Measurements from ENCODE around the gene TP53AIP1.

GRCh38 chr11:128924510-128925249, 18.0 kb downstream of the TP53AIP1 start:
- TF ChIP-seq, protein P1, sequence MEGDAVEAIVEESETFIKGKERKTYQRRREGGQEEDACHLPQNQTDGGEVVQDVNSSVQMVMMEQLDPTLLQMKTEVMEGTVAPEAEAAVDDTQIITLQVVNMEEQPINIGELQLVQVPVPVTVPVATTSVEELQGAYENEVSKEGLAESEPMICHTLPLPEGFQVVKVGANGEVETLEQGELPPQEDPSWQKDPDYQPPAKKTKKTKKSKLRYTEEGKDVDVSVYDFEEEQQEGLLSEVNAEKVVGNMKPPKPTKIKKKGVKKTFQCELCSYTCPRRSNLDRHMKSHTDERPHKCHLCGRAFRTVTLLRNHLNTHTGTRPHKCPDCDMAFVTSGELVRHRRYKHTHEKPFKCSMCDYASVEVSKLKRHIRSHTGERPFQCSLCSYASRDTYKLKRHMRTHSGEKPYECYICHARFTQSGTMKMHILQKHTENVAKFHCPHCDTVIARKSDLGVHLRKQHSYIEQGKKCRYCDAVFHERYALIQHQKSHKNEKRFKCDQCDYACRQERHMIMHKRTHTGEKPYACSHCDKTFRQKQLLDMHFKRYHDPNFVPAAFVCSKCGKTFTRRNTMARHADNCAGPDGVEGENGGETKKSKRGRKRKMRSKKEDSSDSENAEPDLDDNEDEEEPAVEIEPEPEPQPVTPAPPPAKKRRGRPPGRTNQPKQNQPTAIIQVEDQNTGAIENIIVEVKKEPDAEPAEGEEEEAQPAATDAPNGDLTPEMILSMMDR (conservative IDR thresholded peaks at IDR 0.05; ENCODE audit: low read depth, low read length) = no peak
- no peak for TF ChIP-seq EZH2 (IDR thresholded peaks at IDR 0.05; ENCODE audit: borderline replicate concordance, low read depth, low read length, poor library complexity, severe bottlenecking)

All from A673 (cell line).